Activated T-cell treated with anti-CD3 and anti-CD28 coated beads, Interleukin-2, amount 50 U/mL, for 72 hours (primary cell): ENCODE measurements around the gene ATAD3C. TPM values are rescaled to one million over a fixed set of nuclear protein-coding genes. Genes with fewer than 3 reads are reported as not detected.
"Not testable (repeated sequence)": the region's sequence is repeated elsewhere in the genome, so short reads cannot be mapped to it uniquely, and the experiment has no call there.

Experiments
- ATAC-seq, 2 donors: fragments of 150-1000 bp; cut with Tn5 transposase; replicated peaks in 1 of 2; 2 replicates each; pipeline ENCODE4 v1.10.0; 2021; ENCODE audit warnings: moderate library complexity in 2 of 2, mild to moderate bottlenecking in 1 of 2
- DNase-seq, 2 donors: peaks; one replicate each; pipeline ENCODE4 v3.0.0; 2021 to 2022; ENCODE audit warnings: mixed read lengths in 1 of 2
- H3K27ac Mint-ChIP-seq: one replicate; pipeline ENCODE4 v1.8.0; 2022; ENCODE audit warnings: mild to moderate bottlenecking, moderate library complexity, mixed read lengths
- H3K27me3 Mint-ChIP-seq: one replicate; pipeline ENCODE4 v1.8.0; 2022; ENCODE audit warnings: low read depth, mixed read lengths
- H3K36me3 Mint-ChIP-seq, 2 donors: one replicate each; pipeline ENCODE4 v1.8.0; 2022; ENCODE audit warnings: mixed read lengths in 2 of 2, mild to moderate bottlenecking in 1 of 2; ENCODE audit not compliant: insufficient read depth in 2 of 2
- H3K4me1 Mint-ChIP-seq: one replicate; pipeline ENCODE4 v1.8.0; 2022; ENCODE audit warnings: low read depth, mixed read lengths
- H3K4me3 Mint-ChIP-seq, 2 donors: one replicate each; pipeline ENCODE4 v1.8.0; 2022; ENCODE audit warnings: mild to moderate bottlenecking in 2 of 2, mixed read lengths in 2 of 2, moderate library complexity in 2 of 2
- H3K9me3 Mint-ChIP-seq, 2 donors: one replicate each; pipeline ENCODE4 v1.8.0; 2022; ENCODE audit warnings: mixed read lengths in 2 of 2
- total RNA-seq, 2 donors: library from RNA; stranded (reverse); gene quantifications; one replicate each; pipeline ENCODE4 v1.2.3, GENCODE V29; 2022

The ATAD3C gene
- total RNA-seq, 2 donors from 2014 or later, result 2.8 to 3.7 TPM

GRCh38 chr1:1509465-1509850 lies 60.0 kb downstream of the ATAD3C start:
- H3K27me3 Mint-ChIP-seq, H3K27ac Mint-ChIP-seq, ATAC-seq, H3K36me3 Mint-ChIP-seq, H3K9me3 Mint-ChIP-seq, DNase-seq, H3K4me3 Mint-ChIP-seq: not testable (repeated sequence)
- H3K4me1 Mint-ChIP-seq, result peaks cover 34% of the 10 kb centered on the region

- H3K27me3 Mint-ChIP-seq, result no peaks in the 10 kb centered on the region
- H3K36me3 Mint-ChIP-seq, result peaks cover 0 to 3% of the 10 kb centered on the region in 2 donors
- peaks cover 19% of the 10 kb centered on the region for H3K4me1 Mint-ChIP-seq
- H3K4me3 Mint-ChIP-seq, result peak overlapping the region; percentile 82 to 96
- H3K9me3 Mint-ChIP-seq, result no peaks in the 10 kb centered on the region
- peak overlapping the region; percentile 33 for H3K27ac Mint-ChIP-seq
- ATAC-seq, result no peak
- DNase-seq, result peak in 1 of 2 donors; percentile 25
Observed at GRCh38 chr1:1510912-1511532, 61.5 kb downstream of the ATAD3C start.

- peak; percentile 95 for ATAC-seq
- Mint-ChIP-seq H3K4me1 (peaks cover 13% of the 10 kb centered on the region), H3K27me3 (no peaks in the 10 kb centered on the region), H3K36me3 (peaks cover 0 to 3% of the 10 kb centered on the region in 2 donors), H3K9me3 (no peaks in the 10 kb centered on the region), H3K4me3 (peak within 1 kb of the TSS; percentile 89 to 96), H3K27ac (peak within 1 kb of the TSS; percentile 72)
- peak; percentile 97 for DNase-seq
Observed at GRCh38 chr1:1511533-1512285, 62.2 kb downstream of the ATAD3C start, which contains the start of gene ATAD3A. ATAD3A (plus strand) TSS chr1:1512162; CDS start chr1:1512269, 107 bp downstream.

- H3K27me3 Mint-ChIP-seq, H3K9me3 Mint-ChIP-seq, H3K27ac Mint-ChIP-seq, H3K36me3 Mint-ChIP-seq: not testable (repeated sequence)
- DNase-seq (peak; percentile 25 to 38), ATAC-seq (peak; percentile 6 to 10)
- Mint-ChIP-seq H3K4me1 (peaks cover 13% of the 10 kb centered on the region), H3K4me3 (peak overlapping the region; percentile 68 to 71)
Observed at GRCh38 chr1:1512425-1512824, 62.9 kb downstream of the ATAD3C start.

GRCh38 chr1:1513675-1514074 lies 64.2 kb downstream of the ATAD3C start:
- not testable (repeated sequence) for H3K27ac Mint-ChIP-seq, H3K36me3 Mint-ChIP-seq, H3K9me3 Mint-ChIP-seq, ATAC-seq, DNase-seq, H3K27me3 Mint-ChIP-seq
- H3K4me1 Mint-ChIP-seq, result peaks cover 13% of the 10 kb centered on the region
- peak overlapping the region; percentile 75 to 79 for H3K4me3 Mint-ChIP-seq

GRCh38 chr1:1514376-1514775 lies 64.9 kb downstream of the ATAD3C start:
- H3K27me3 Mint-ChIP-seq, H3K36me3 Mint-ChIP-seq, H3K9me3 Mint-ChIP-seq, H3K4me3 Mint-ChIP-seq, DNase-seq, H3K27ac Mint-ChIP-seq, ATAC-seq: not testable (repeated sequence)
- H3K4me1 Mint-ChIP-seq, result peaks cover 13% of the 10 kb centered on the region

- DNase-seq, H3K9me3 Mint-ChIP-seq, H3K36me3 Mint-ChIP-seq, H3K4me1 Mint-ChIP-seq, H3K27ac Mint-ChIP-seq, ATAC-seq, H3K4me3 Mint-ChIP-seq, H3K27me3 Mint-ChIP-seq: not testable (repeated sequence)
Observed at GRCh38 chr1:1516923-1517322, 67.4 kb downstream of the ATAD3C start.

- Mint-ChIP-seq H3K4me1 (peaks cover 5% of the 10 kb centered on the region), H3K27me3 (no peaks in the 10 kb centered on the region), H3K4me3 (no peak overlapping the region), H3K36me3 (peaks cover 4 to 7% of the 10 kb centered on the region in 2 donors), H3K9me3 (no peaks in the 10 kb centered on the region), H3K27ac (no peak overlapping the region)
- ATAC-seq (no peak), DNase-seq (no peak)
Observed at GRCh38 chr1:1517973-1518620, 68.6 kb downstream of the ATAD3C start.

GRCh38 chr1:1518621-1519007 lies 69.1 kb downstream of the ATAD3C start:
- DNase-seq, H3K4me3 Mint-ChIP-seq, H3K27ac Mint-ChIP-seq, H3K27me3 Mint-ChIP-seq, H3K36me3 Mint-ChIP-seq, ATAC-seq, H3K4me1 Mint-ChIP-seq, H3K9me3 Mint-ChIP-seq: not testable (repeated sequence)

Other genes starting within 250 kb of the ATAD3C start
- 100 to 1,000 TPM; 245 to 324 TPM for gene TNFRSF18, start 243.1 kb upstream of the ATAD3C start, total RNA-seq
- gene TNFRSF4, start 235.5 kb upstream of the ATAD3C start, total RNA-seq, result 100 to 1,000 TPM; 268 to 588 TPM
- gene SDF4, start 217.7 kb upstream of the ATAD3C start, total RNA-seq, result 100 to 1,000 TPM; 188 to 348 TPM
- 10 to 100 TPM; 13.1 to 13.6 TPM for gene B3GALT6, start 217.5 kb upstream of the ATAD3C start, total RNA-seq
- gene C1QTNF12, start 203.0 kb upstream of the ATAD3C start, total RNA-seq, result 10 to 100 TPM in 1 of 2 donors, 1 to 10 TPM in 1; 8.1 to 14.2 TPM
- 10 to 100 TPM; 63.5 to 77.8 TPM for gene UBE2J2, start 175.8 kb upstream of the ATAD3C start, total RNA-seq
- 10 to 100 TPM in 1 of 2 donors, 1 to 10 TPM in 1; 5.6 to 13.0 TPM for gene SCNN1D, start 169.3 kb upstream of the ATAD3C start, total RNA-seq
- 10 to 100 TPM; 28.6 to 37.9 TPM for gene ACAP3, start 141.8 kb upstream of the ATAD3C start, total RNA-seq
- gene PUSL1, start 141.1 kb upstream of the ATAD3C start, total RNA-seq, result 10 to 100 TPM; 11.0 to 11.9 TPM
- 100 to 1,000 TPM; 108 to 131 TPM for gene INTS11, start 125.0 kb upstream of the ATAD3C start, total RNA-seq
- gene CPTP, start 124.9 kb upstream of the ATAD3C start, total RNA-seq, result 10 to 100 TPM; 18.0 to 22.8 TPM
- under 1 TPM; 0.91 to 0.95 TPM for gene TAS1R3, start 118.4 kb upstream of the ATAD3C start, total RNA-seq
- gene DVL1, start 100.3 kb upstream of the ATAD3C start, total RNA-seq, result 10 to 100 TPM; 46.6 to 52.2 TPM
- gene MXRA8, start 91.1 kb upstream of the ATAD3C start, total RNA-seq, result 1 to 10 TPM; 1.6 to 3.0 TPM
- 10 to 100 TPM; 92.4 to 97.7 TPM for gene AURKAIP1, start 74.5 kb upstream of the ATAD3C start, total RNA-seq
- gene CCNL2, start 50.4 kb upstream of the ATAD3C start, total RNA-seq, result 100 to 1,000 TPM; 166 to 180 TPM
- gene MRPL20, start 42.4 kb upstream of the ATAD3C start, total RNA-seq, result 10 to 100 TPM; 74.9 to 77.5 TPM
- gene ANKRD65, start 28.4 kb upstream of the ATAD3C start, total RNA-seq, result under 1 TPM in 1 of 2 donors, not detected in 1; 0.17 TPM
- 1 to 10 TPM in 1 of 2 donors, under 1 TPM in 1; 0.94 to 1.4 TPM for gene VWA1, start 14.0 kb upstream of the ATAD3C start, total RNA-seq
- gene ATAD3B, start 22.1 kb downstream of the ATAD3C start, total RNA-seq, result 10 to 100 TPM; 20.6 to 25.3 TPM
- 10 to 100 TPM; 24.9 to 34.2 TPM for gene ATAD3A, start 62.5 kb downstream of the ATAD3C start, total RNA-seq
- 1 to 10 TPM; 1.0 to 1.3 TPM for gene TMEM240, start 90.9 kb downstream of the ATAD3C start, total RNA-seq
- gene SSU72, start 125.2 kb downstream of the ATAD3C start, total RNA-seq, result 100 to 1,000 TPM; 138 to 167 TPM
- gene FNDC10, start 150.4 kb downstream of the ATAD3C start, total RNA-seq, result 1 to 10 TPM in 1 of 2 donors, under 1 TPM in 1; 1.00 to 1.5 TPM
- gene MIB2, start 165.8 kb downstream of the ATAD3C start, total RNA-seq, result 10 to 100 TPM; 68.6 to 78.6 TPM
- gene MMP23B, start 182.5 kb downstream of the ATAD3C start, total RNA-seq, result 1 to 10 TPM; 1.5 TPM
- gene CDK11B, start 209.3 kb downstream of the ATAD3C start, total RNA-seq, result 10 to 100 TPM; 41.5 to 42.3 TPM
- gene SLC35E2B, start 243.1 kb downstream of the ATAD3C start, total RNA-seq, result 10 to 100 TPM; 42.0 to 43.1 TPM